Karpas-422 (cell line): ENCODE measurements around the gene COL15A1. TPM values are rescaled to one million over a fixed set of nuclear protein-coding genes. Genes with fewer than 3 reads are reported as not detected.
"Not testable (repeated sequence)": the region's sequence is repeated elsewhere in the genome, so short reads cannot be mapped to it uniquely, and the experiment has no call there.

Experiments used
- DNase-seq: peaks from one replicate; pipeline ENCODE4 v3.0.0-alpha.2; 2015
- H2AFZ ChIP-seq: fragments of 200-600 bp; sonication (generic); 2 replicates; pipeline ENCODE4 v1.6.1; 2014; ENCODE audit warnings: antibody characterized with exemption, low read length, mixed read lengths
- H3K27ac ChIP-seq: fragments of 200-600 bp; sonication (generic); 2 replicates; pipeline ENCODE4 v1.5.1; 2014; ENCODE audit warnings: mild to moderate bottlenecking, low read length, moderate library complexity
- H3K27me3 ChIP-seq: fragments of 200-600 bp; sonication (generic); 2 replicates; pipeline ENCODE4 v1.6.1; 2014; ENCODE audit warnings: low read length, mixed read lengths
- H3K36me3 ChIP-seq: fragments of 200-600 bp; sonication (generic); 2 replicates; pipeline ENCODE4 v1.6.1; 2014; ENCODE audit warnings: low read length, mixed read lengths; ENCODE audit not compliant: insufficient read depth
- H3K4me1 ChIP-seq: fragments of 200-600 bp; sonication (generic); 2 replicates; pipeline ENCODE4 v1.6.1; 2014; ENCODE audit warnings: mild to moderate bottlenecking, low read length, mixed read lengths
- H3K4me2 ChIP-seq: fragments of 200-600 bp; sonication (generic); 2 replicates; pipeline ENCODE4 v1.6.1; 2014; ENCODE audit warnings: low read length, low read depth, mild to moderate bottlenecking; ENCODE audit not compliant: poor library complexity, severe bottlenecking
- H3K4me3 ChIP-seq: fragments of 200-600 bp; sonication (generic); 2 replicates; pipeline ENCODE4 v1.5.1; 2014; ENCODE audit warnings: mild to moderate bottlenecking, antibody characterized with exemption, low read length, mixed read lengths
- H3K79me2 ChIP-seq: fragments of 200-600 bp; sonication (generic); 2 replicates; pipeline ENCODE4 v1.6.1; 2014; ENCODE audit warnings: mild to moderate bottlenecking, low read length, mixed read lengths
- H3K9ac ChIP-seq: fragments of 200-600 bp; sonication (generic); 2 replicates; pipeline ENCODE4 v1.6.0; 2014; ENCODE audit warnings: low read length
- H3K9me2 ChIP-seq: fragments of 200-600 bp; sonication (generic), shearing (Covaris generic); replicated peaks from 2 replicates; pipeline ENCODE4 v1.6.0; 2014; ENCODE audit warnings: mild to moderate bottlenecking, low read length, moderate library complexity; ENCODE audit not compliant: insufficient read depth
- H3K9me3 ChIP-seq: fragments of 300-700, 200-600 bp; sonication (generic); 2 replicates; pipeline ENCODE4 v1.6.1; 2014; ENCODE audit warnings: low read length, mixed read lengths
- H4K20me1 ChIP-seq: fragments of 200-600 bp; sonication (generic); 2 replicates; pipeline ENCODE4 v1.6.1; 2014; ENCODE audit warnings: mild to moderate bottlenecking, antibody characterized with exemption, low read length, low read depth; ENCODE audit not compliant: insufficient read depth
- total RNA-seq: library from RNA; depleted of rRNA; stranded (reverse); fragments of >200 nt; shearing (Covaris generic); gene quantifications from 2 replicates; pipeline ENCODE4 v1.2.3, GENCODE V29; 2014; ENCODE audit warnings: low replicate concordance

Gene COL15A1
- total RNA-seq, 1 experiment from 2014 or later: 0.93 TPM

- DNase-seq: no peak
These were observed 60.4 kb downstream of the COL15A1 start for GRCh38 chr9:99004115-99004514.

GRCh38 chr9:99004717-99005460 lies 61.2 kb downstream of the COL15A1 start:
- Histone ChIP-seq H3K36me3 (no peaks in the 10 kb centered on the region), H2AFZ (no peak overlapping the region), H3K79me2 (no peaks in the 10 kb centered on the region), H3K27me3 (no peaks in the 10 kb centered on the region), H3K4me2 (no peak overlapping the region), H3K9ac (no peak overlapping the region), H3K4me1 (peaks cover 4% of the 10 kb centered on the region; the same call in 1 of the 2 replicates), H3K9me3 (no peaks in the 10 kb centered on the region), H3K27ac (no peak overlapping the region), H3K9me2 (no peaks in the 10 kb centered on the region), H4K20me1 (no peaks in the 10 kb centered on the region), H3K4me3 (no peak overlapping the region)
- DNase-seq: no peak

More at GRCh38 chr9:99004115-99004514, 60.4 kb downstream of the COL15A1 start:
- H2AFZ ChIP-seq: no peak overlapping the region
- H3K36me3 ChIP-seq: no peaks in the 10 kb centered on the region
- H3K79me2 ChIP-seq: no peaks in the 10 kb centered on the region
- H3K4me2 ChIP-seq: no peak overlapping the region
- no peaks in the 10 kb centered on the region for H4K20me1 ChIP-seq
- no peaks in the 10 kb centered on the region for H3K27me3 ChIP-seq
- peaks cover 4% of the 10 kb centered on the region; the same call in 1 of the 2 replicates for H3K4me1 ChIP-seq
- H3K4me3 ChIP-seq: no peak overlapping the region
- no peaks in the 10 kb centered on the region for H3K9me2 ChIP-seq
- no peak overlapping the region for H3K9ac ChIP-seq
- no peaks in the 10 kb centered on the region for H3K9me3 ChIP-seq
- no peak overlapping the region for H3K27ac ChIP-seq

- Histone ChIP-seq H3K9ac (no peak overlapping the region), H3K4me2 (no peak overlapping the region), H3K4me3 (no peak overlapping the region), H3K9me2 (no peaks in the 10 kb centered on the region), H4K20me1 (no peaks in the 10 kb centered on the region), H3K4me1 (peaks cover 4% of the 10 kb centered on the region; the same call in 1 of the 2 replicates), H3K79me2 (no peaks in the 10 kb centered on the region), H3K27ac (no peak overlapping the region), H3K27me3 (no peaks in the 10 kb centered on the region), H2AFZ (no peak overlapping the region; the same call in 1 of the 2 replicates), H3K9me3 (peaks cover under 1% of the 10 kb centered on the region; the same call in 1 of the 2 replicates), H3K36me3 (no peaks in the 10 kb centered on the region)
- no peak for DNase-seq
These were observed 61.9 kb downstream of the COL15A1 start for GRCh38 chr9:99005651-99006050.

GRCh38 chr9:99006511-99006910 lies 62.8 kb downstream of the COL15A1 start:
- Histone ChIP-seq H3K9me2 (no peaks in the 10 kb centered on the region), H3K36me3 (no peaks in the 10 kb centered on the region), H3K27ac (no peak overlapping the region), H3K9ac (no peak overlapping the region), H3K9me3 (peaks cover 5% of the 10 kb centered on the region; the same call in 1 of the 2 replicates), H3K4me3 (no peak overlapping the region), H3K4me1 (peaks cover 4% of the 10 kb centered on the region; the same call in 1 of the 2 replicates), H2AFZ (no peak overlapping the region), H3K27me3 (no peaks in the 10 kb centered on the region), H4K20me1 (no peaks in the 10 kb centered on the region), H3K79me2 (no peaks in the 10 kb centered on the region), H3K4me2 (no peak overlapping the region)
- DNase-seq: no peak

GRCh38 chr9:99006979-99007378 lies 63.3 kb downstream of the COL15A1 start:
- no peak overlapping the region for H3K9ac ChIP-seq
- H2AFZ ChIP-seq: no peak overlapping the region
- peaks cover 7% of the 10 kb centered on the region for H3K9me3 ChIP-seq
- H4K20me1 ChIP-seq: no peaks in the 10 kb centered on the region
- no peaks in the 10 kb centered on the region for H3K79me2 ChIP-seq
- no peaks in the 10 kb centered on the region for H3K27me3 ChIP-seq
- H3K9me2 ChIP-seq: no peaks in the 10 kb centered on the region
- H3K4me2 ChIP-seq: no peak overlapping the region
- H3K27ac ChIP-seq: no peak overlapping the region
- H3K4me3 ChIP-seq: no peak overlapping the region
- no peak for DNase-seq
- no peaks in the 10 kb centered on the region for H3K36me3 ChIP-seq
- H3K4me1 ChIP-seq: peaks cover 4% of the 10 kb centered on the region; the same call in 1 of the 2 replicates

- Histone ChIP-seq H3K79me2 (no peaks in the 10 kb centered on the region), H3K9me3 (peaks cover 11% of the 10 kb centered on the region), H4K20me1 (no peaks in the 10 kb centered on the region), H2AFZ (no peak overlapping the region), H3K4me3 (no peak overlapping the region), H3K4me2 (no peak overlapping the region), H3K9ac (no peak overlapping the region), H3K27ac (no peak overlapping the region), H3K27me3 (no peaks in the 10 kb centered on the region), H3K4me1 (peaks cover 4% of the 10 kb centered on the region; the same call in 1 of the 2 replicates), H3K9me2 (no peaks in the 10 kb centered on the region), H3K36me3 (no peaks in the 10 kb centered on the region)
- DNase-seq: no peak
These were observed 64.5 kb downstream of the COL15A1 start for GRCh38 chr9:99008203-99008602.

- H4K20me1 ChIP-seq, H3K9me2 ChIP-seq, H3K9ac ChIP-seq, H3K27ac ChIP-seq, H3K36me3 ChIP-seq, H3K79me2 ChIP-seq, H3K4me1 ChIP-seq, H3K27me3 ChIP-seq, H3K4me2 ChIP-seq, DNase-seq, H2AFZ ChIP-seq, H3K4me3 ChIP-seq: not testable (repeated sequence)
- peaks cover 11% of the 10 kb centered on the region for H3K9me3 ChIP-seq
These were observed 66.7 kb downstream of the COL15A1 start for GRCh38 chr9:99010393-99010792.

GRCh38 chr9:99011161-99011709 lies 67.5 kb downstream of the COL15A1 start:
- DNase-seq: no peak
- Histone ChIP-seq H3K4me3 (no peak overlapping the region), H3K79me2 (no peaks in the 10 kb centered on the region), H3K27me3 (no peaks in the 10 kb centered on the region), H3K4me2 (no peak overlapping the region), H2AFZ (no peak overlapping the region), H3K9me2 (no peaks in the 10 kb centered on the region), H3K36me3 (no peaks in the 10 kb centered on the region), H4K20me1 (no peaks in the 10 kb centered on the region), H3K9me3 (peaks cover 11% of the 10 kb centered on the region), H3K4me1 (peaks cover 4% of the 10 kb centered on the region; the same call in 1 of the 2 replicates), H3K9ac (no peak overlapping the region), H3K27ac (no peak overlapping the region)
